GM23338 (cell line): ENCODE measurements around the gene ANO4. TPM values are rescaled to one million over a fixed set of nuclear protein-coding genes. Genes with fewer than 3 reads are reported as not detected.

Experiments
- ATAC-seq: fragments of 200-7000 bp; cut with Tn5 transposase; 3 replicates; pipeline ENCODE4 v1.9.1; 2020
- DNase-seq: peaks from one replicate; pipeline ENCODE4 v3.0.0-alpha.2; 2015; ENCODE audit warnings: low spot score
- H2AFZ ChIP-seq: fragments of 200-600 bp; sonication (generic); 2 replicates; pipeline ENCODE4 v1.8.0; 2016; ENCODE audit warnings: antibody characterized with exemption, mild to moderate bottlenecking, moderate library complexity
- H3F3A ChIP-seq: fragments of 200-600 bp; sonication (generic); replicated peaks from 2 replicates; pipeline ENCODE4 v1.8.0; 2017; ENCODE audit warnings: antibody characterized with exemption, mixed run types, low read depth
- H3K27ac ChIP-seq: fragments of 200-600 bp; sonication (generic); 2 replicates; pipeline ENCODE4 v1.6.1; 2016; ENCODE audit warnings: low read depth
- H3K27me3 ChIP-seq: fragments of 200-600 bp; sonication (generic); 2 replicates; pipeline ENCODE4 v1.8.0; 2016; ENCODE audit warnings: mild to moderate bottlenecking, mixed run types, moderate library complexity; ENCODE audit not compliant: insufficient read depth
- H3K36me3 ChIP-seq: fragments of 200-600 bp; sonication (generic); 2 replicates; pipeline ENCODE4 v1.8.0; 2016; ENCODE audit warnings: mild to moderate bottlenecking; ENCODE audit not compliant: insufficient read depth
- H3K4me1 ChIP-seq: fragments of 200-600 bp; sonication (generic); 2 replicates; pipeline ENCODE4 v1.8.0; 2016; ENCODE audit warnings: mild to moderate bottlenecking, moderate library complexity; ENCODE audit not compliant: insufficient read depth
- H3K4me2 ChIP-seq: fragments of 200-600 bp; sonication (generic); 2 replicates; pipeline ENCODE4 v1.7.1; 2017; ENCODE audit warnings: mixed run types
- H3K4me3 ChIP-seq: fragments of 200-600 bp; sonication (generic); 2 replicates; pipeline ENCODE4 v1.6.1; 2016; ENCODE audit warnings: mixed run types
- H3K79me2 ChIP-seq: fragments of 200-600 bp; sonication (generic); replicated peaks from 2 replicates; pipeline ENCODE4 v1.8.0; 2017; ENCODE audit warnings: mild to moderate bottlenecking; ENCODE audit not compliant: insufficient read depth
- H3K9me2 ChIP-seq: fragments of 200-600 bp; sonication (generic); 2 replicates; pipeline ENCODE4 v1.8.0; 2017; ENCODE audit not compliant: insufficient read depth
- H4K20me1 ChIP-seq: fragments of 200-600 bp; sonication (generic); replicated peaks from 2 replicates; pipeline ENCODE4 v1.8.0; 2017; ENCODE audit warnings: mild to moderate bottlenecking; ENCODE audit not compliant: insufficient read depth
- H3K27ac Mint-ChIP-seq: 2 replicates; pipeline ENCODE4 v1.8.0; 2020; ENCODE audit warnings: inconsistent platforms, mild to moderate bottlenecking, moderate library complexity, mixed read lengths
- H3K27me3 Mint-ChIP-seq: 3 replicates; pipeline ENCODE4 v1.8.0; 2022; ENCODE audit warnings: low read depth, mild to moderate bottlenecking, moderate library complexity, mixed read lengths, inconsistent platforms; ENCODE audit not compliant: insufficient read depth, poor library complexity
- H3K36me3 Mint-ChIP-seq: 3 replicates; pipeline ENCODE4 v1.8.0; 2021; ENCODE audit warnings: low read depth, mild to moderate bottlenecking, inconsistent platforms, moderate library complexity, mixed read lengths
- H3K4me1 Mint-ChIP-seq: 3 replicates; pipeline ENCODE4 v1.8.0; 2020; ENCODE audit warnings: mild to moderate bottlenecking, inconsistent platforms, mixed read lengths
- H3K4me3 Mint-ChIP-seq: 3 replicates; pipeline ENCODE4 v1.8.0; 2021; ENCODE audit warnings: moderate library complexity, mild to moderate bottlenecking, inconsistent platforms, mixed read lengths
- H3K9me3 Mint-ChIP-seq: 3 replicates; pipeline ENCODE4 v1.8.0; 2020; ENCODE audit warnings: moderate library complexity, mild to moderate bottlenecking, inconsistent platforms, mixed read lengths
- CREB1 ChIP-seq: fragments of 250-450 bp; sonication (Bioruptor Pico); IDR thresholded peaks from 2 replicates; pipeline ENCODE4 v1.5.0; 2020; ENCODE audit warnings: low read depth, mild to moderate bottlenecking, moderate library complexity
- CTCF ChIP-seq, 2 experiments: fragments of 200-600 bp in 1 of 2; sonication (generic) in 1 of 2; conservative IDR thresholded peaks; 2 replicates each; pipeline versions ENCODE4 v1.5.1 to v1.6.1; 2016 to 2017; ENCODE audit warnings: antibody characterized with exemption in 2 of 2, low read depth in 2 of 2, mild to moderate bottlenecking in 2 of 2, moderate library complexity in 1 of 2
- EZH2 ChIP-seq: fragments of 200-600 bp; sonication (generic); IDR thresholded peaks from one replicate; pipeline ENCODE4 v1.8.0; 2017; ENCODE audit warnings: antibody characterized with exemption, mild to moderate bottlenecking, low read depth; ENCODE audit not compliant: unreplicated experiment
- JUNB ChIP-seq: IDR thresholded peaks from one replicate; pipeline ENCODE4 v1.6.1; 2016; ENCODE audit warnings: antibody characterized with exemption; ENCODE audit not compliant: unreplicated experiment
- POLR2AphosphoS5 ChIP-seq: IDR thresholded peaks from 2 replicates; pipeline ENCODE4 v1.6.1; 2016; ENCODE audit warnings: antibody characterized with exemption, low read depth
- STAT1 ChIP-seq: IDR thresholded peaks from one replicate; pipeline ENCODE4 v1.6.1; 2016; ENCODE audit warnings: antibody characterized with exemption; ENCODE audit not compliant: unreplicated experiment
- ZNF331 ChIP-seq: fragments of 250-450 bp; sonication (Bioruptor Pico); IDR thresholded peaks from 2 replicates; pipeline ENCODE4 v1.5.0; 2020; ENCODE audit warnings: low read depth, mild to moderate bottlenecking, moderate library complexity
- ZNF462 ChIP-seq: fragments of 250-450 bp; sonication (Bioruptor Pico); IDR thresholded peaks from 2 replicates; pipeline ENCODE4 v1.5.0; 2020; ENCODE audit warnings: mild to moderate bottlenecking, moderate library complexity
- polyA plus RNA-seq: library from polyadenylated mRNA; unstranded; fragments of >200 nt; fragmentation: Nextera tagmentation; extraction: Ambion mirVana; gene quantifications from 2 replicates; pipeline ENCODE4 v1.2.1, GENCODE V29; 2016
- total RNA-seq: library from RNA; depleted of rRNA; stranded (reverse); fragments of >200 nt; shearing (Covaris generic); gene quantifications from 2 replicates; pipeline ENCODE4 v1.2.3, GENCODE V29; 2014

Gene ANO4
- total and polyA plus RNA-seq, 2 experiments from 2014 or later = 1.7 to 8.7 TPM

GRCh38 chr12:101010896-101011295, 216.3 kb downstream of the ANO4 start:
- Histone ChIP-seq H3K9me2 (no peaks in the 10 kb centered on the region), H3K79me2 (no peaks in the 10 kb centered on the region), H3K4me3 (no peak overlapping the region), H3K36me3 (no peaks in the 10 kb centered on the region), H3K4me1 (no peaks in the 10 kb centered on the region), H3K27ac (no peak overlapping the region), H4K20me1 (no peaks in the 10 kb centered on the region), H3K4me2 (no peak overlapping the region), H3K27me3 (no peaks in the 10 kb centered on the region), H2AFZ (no peak overlapping the region), H3F3A (no peaks in the 10 kb centered on the region)
- no peak overlapping the region for H3K27ac Mint-ChIP-seq
- TF ChIP-seq ZNF462 = no peak
- no peak for TF ChIP-seq STAT1
- no peak for TF ChIP-seq POLR2AphosphoS5
- TF ChIP-seq CREB1 (CRISPR knock-in tag) = no peak
- TF ChIP-seq EZH2 = no peak
- no peak for TF ChIP-seq CTCF (conservative IDR thresholded peaks at IDR 0.05; ENCODE audit: low read depth in 2 of 2)
- TF ChIP-seq JUNB = no peak
- no peak for TF ChIP-seq ZNF331 (CRISPR knock-in tag)
- no peaks in the 10 kb centered on the region for H3K27me3 Mint-ChIP-seq
- no peaks in the 10 kb centered on the region for H3K4me1 Mint-ChIP-seq
- H3K36me3 Mint-ChIP-seq = peaks cover 7% of the 10 kb centered on the region; the same call in 2 of the 3 replicates
- no peak for ATAC-seq
- H3K9me3 Mint-ChIP-seq = peaks cover 6% of the 10 kb centered on the region; the same call in 1 of the 3 replicates
- no peak for DNase-seq
- no peak overlapping the region for H3K4me3 Mint-ChIP-seq
